AG09319 (cell line): ENCODE results near the gene VTI1A.
"Not testable (repeated sequence)": the region's sequence is repeated elsewhere in the genome, so short reads cannot be mapped to it uniquely, and the experiment has no call there.

ENCODE experiments used
- DNase-seq: peaks from one replicate; pipeline ENCODE4 v3.0.0-alpha.2; 2010; ENCODE audit warnings: low read depth; ENCODE audit errors: extremely low read depth
- CTCF ChIP-seq: IDR thresholded peaks from 2 replicates; pipeline ENCODE4 v1.5.1; 2011; ENCODE audit warnings: low read depth, mild to moderate bottlenecking, inconsistent platforms, low read length, moderate library complexity

Gene VTI1A

GRCh38 chr10:112728118-112728883, 281.3 kb downstream of the VTI1A start:
- no peak for TF ChIP-seq CTCF

GRCh38 chr10:112728997-112729396, 282.0 kb downstream of the VTI1A start:
- TF ChIP-seq CTCF, result no peak
- DNase-seq, result no peak

More at GRCh38 chr10:112728118-112728883, 281.3 kb downstream of the VTI1A start:
- DNase-seq, result no peak

GRCh38 chr10:112731450-112731849, 284.4 kb downstream of the VTI1A start:
- DNase-seq, result not testable (repeated sequence)

GRCh38 chr10:112732277-112732921, 285.4 kb downstream of the VTI1A start:
- no peak for TF ChIP-seq CTCF
- DNase-seq, result no peak

- TF ChIP-seq CTCF, result no peak
- DNase-seq, result peak; percentile 30
These were observed 288.2 kb downstream of the VTI1A start for GRCh38 chr10:112735041-112735695.

- no peak for DNase-seq
- no peak for TF ChIP-seq CTCF
These were observed 291.9 kb downstream of the VTI1A start for GRCh38 chr10:112738606-112739591.

GRCh38 chr10:112739592-112740353, 292.8 kb downstream of the VTI1A start:
- DNase-seq, result no peak
- TF ChIP-seq CTCF, result no peak
